GM10248 (cell line): Measurements from ENCODE around the gene PAFAH1B2.
"Not testable (repeated sequence)": the region's sequence is repeated elsewhere in the genome, so short reads cannot be mapped to it uniquely, and the experiment has no call there.

Experiments used
- CTCF ChIA-PET: fragments of 300-600 bp; sonication (Branson Sonifier 250); formaldehyde crosslinking; extraction: SDS; loops from one replicate; lab custom pipeline; 2021; ENCODE audit warnings: antibody characterized with exemption; lab: Yijun Ruan, JAX
- POLR2A ChIA-PET: fragments of 350-650 bp; sonication (Branson Sonifier 250); formaldehyde crosslinking; extraction: SDS; loops from one replicate; lab custom pipeline; 2020; ENCODE audit warnings: antibody characterized with exemption; lab: Yijun Ruan, JAX
- DNase-seq: peaks from one replicate; pipeline ENCODE4 v3.0.0; 2012; ENCODE audit errors: extremely low spot score
- CTCF ChIP-seq: IDR thresholded peaks from 2 replicates; pipeline ENCODE4 v1.5.1; 2012; ENCODE audit warnings: mild to moderate bottlenecking, low read depth; ENCODE audit errors: extremely low read depth, missing control alignments, control extremely low read depth

The PAFAH1B2 gene

GRCh38 chr11:117203069-117203407 is 59.0 kb downstream of the PAFAH1B2 start:
- POLR2A ChIA-PET: interaction anchor here (0.5 kb wide), 1 partner anchor 17 kb away, joined by 4 read pairs; no protein-coding TSS in a partner anchor
- no peak for DNase-seq
- CTCF ChIA-PET: interaction anchor here (0.6 to 1.9 kb wide), 5 partner anchors 13 to 25 kb away, joined by 3 to 6 read pairs (median 4); no protein-coding TSS in a partner anchor
- no peak for TF ChIP-seq CTCF

GRCh38 chr11:117204283-117205080 is 60.4 kb downstream of the PAFAH1B2 start:
- no peak for DNase-seq
- TF ChIP-seq CTCF: no peak
- POLR2A ChIA-PET: no interaction called here
- CTCF ChIA-PET: interaction anchor here (1.1 to 1.4 kb wide), 2 partner anchors 9 to 24 kb away, joined by 3 to 4 read pairs; no protein-coding TSS in a partner anchor

- ChIA-PET POLR2A (no interaction called here), CTCF (interaction anchor here (1.4 kb wide), 1 partner anchor 9 kb away, joined by 4 read pairs; no protein-coding TSS in a partner anchor)
- DNase-seq: no peak
- TF ChIP-seq CTCF: no peak
Measured at GRCh38 chr11:117205211-117205818, 61.2 kb downstream of the PAFAH1B2 start.

GRCh38 chr11:117206111-117206510 is 62.0 kb downstream of the PAFAH1B2 start:
- CTCF ChIA-PET, POLR2A ChIA-PET, DNase-seq: not testable (repeated sequence)

- CTCF ChIA-PET, DNase-seq, POLR2A ChIA-PET: not testable (repeated sequence)
Measured at GRCh38 chr11:117206859-117207258, 62.8 kb downstream of the PAFAH1B2 start.

GRCh38 chr11:117207481-117207880 is 63.4 kb downstream of the PAFAH1B2 start:
- CTCF ChIA-PET, DNase-seq, POLR2A ChIA-PET: not testable (repeated sequence)

- CTCF ChIA-PET, DNase-seq, POLR2A ChIA-PET: not testable (repeated sequence)
Measured at GRCh38 chr11:117208710-117209109, 64.6 kb downstream of the PAFAH1B2 start.

- POLR2A ChIA-PET, DNase-seq: not testable (repeated sequence)
- CTCF ChIA-PET: interaction anchor here (0.6 to 2.7 kb wide), 3 partner anchors 16 to 83 kb away, joined by 3 to 21 read pairs (median 3); no protein-coding TSS in a partner anchor
Measured at GRCh38 chr11:117209351-117210125, 65.5 kb downstream of the PAFAH1B2 start.

- CTCF ChIA-PET: interaction anchor here (0.7 to 2.7 kb wide), 4 partner anchors 14 to 29 kb away, joined by 3 to 21 read pairs (median 8); partner anchors contain the start of gene PCSK7
- POLR2A ChIA-PET: no interaction called here
- no peak for TF ChIP-seq CTCF
- DNase-seq: no peak
Measured at GRCh38 chr11:117210620-117211019, 66.5 kb downstream of the PAFAH1B2 start.
